Fibroblast of skin of right biceps (primary cell): Measurements from ENCODE around the gene DOK5.
A peak's percentile ranks its signal among the peaks of the same experiment; 100 is the strongest.

Source experiments
- DNase-seq: peaks from one replicate; pipeline ENCODE4 v3.0.0-alpha.2; 2013

Gene DOK5

GRCh38 chr20:54565255-54565654 is 89.9 kb downstream of the DOK5 start:
- DNase-seq: no peak

GRCh38 chr20:54566031-54566688 is 90.8 kb downstream of the DOK5 start:
- DNase-seq: peak; percentile 72

GRCh38 chr20:54570561-54570960 is 95.2 kb downstream of the DOK5 start:
- no peak for DNase-seq

GRCh38 chr20:54572665-54573435 is 97.5 kb downstream of the DOK5 start:
- no peak for DNase-seq

- DNase-seq: no peak
Observed at GRCh38 chr20:54573838-54574237, 98.4 kb downstream of the DOK5 start.

GRCh38 chr20:54576518-54576917 is 101.1 kb downstream of the DOK5 start:
- no peak for DNase-seq

- no peak for DNase-seq
Observed at GRCh38 chr20:54577637-54578036, 102.2 kb downstream of the DOK5 start.

- no peak for DNase-seq
Observed at GRCh38 chr20:54585217-54585616, 109.8 kb downstream of the DOK5 start.

GRCh38 chr20:54587408-54587807 is 112.0 kb downstream of the DOK5 start:
- no peak for DNase-seq

GRCh38 chr20:54589402-54590030 is 114.1 kb downstream of the DOK5 start:
- no peak for DNase-seq

- peak; percentile 23 for DNase-seq
Observed at GRCh38 chr20:54590856-54591255, 115.5 kb downstream of the DOK5 start.

GRCh38 chr20:54596651-54597050 is 121.3 kb downstream of the DOK5 start:
- no peak for DNase-seq

GRCh38 chr20:54598352-54598751 is 123.0 kb downstream of the DOK5 start:
- DNase-seq: no peak

GRCh38 chr20:54600634-54601033 is 125.2 kb downstream of the DOK5 start:
- DNase-seq: no peak

GRCh38 chr20:54601831-54602515 is 126.6 kb downstream of the DOK5 start:
- peak; percentile 16 for DNase-seq

- no peak for DNase-seq
Observed at GRCh38 chr20:54605319-54605718, 129.9 kb downstream of the DOK5 start.

GRCh38 chr20:54606380-54606779 is 131.0 kb downstream of the DOK5 start:
- DNase-seq: no peak

GRCh38 chr20:54608039-54608745 is 132.8 kb downstream of the DOK5 start:
- no peak for DNase-seq

- no peak for DNase-seq
Observed at GRCh38 chr20:54608943-54609342, 133.6 kb downstream of the DOK5 start.

- no peak for DNase-seq
Observed at GRCh38 chr20:54611708-54612412, 136.5 kb downstream of the DOK5 start.

- DNase-seq: no peak
Observed at GRCh38 chr20:54618412-54618811, 143.0 kb downstream of the DOK5 start.

GRCh38 chr20:54619181-54619580 is 143.8 kb downstream of the DOK5 start:
- no peak for DNase-seq
